GM23338 (cell line): Measurements from ENCODE around the gene PFKFB3. TPM values are rescaled to one million over a fixed set of nuclear protein-coding genes. Genes with fewer than 3 reads are reported as not detected.

Experiments used
- ATAC-seq: fragments of 200-7000 bp; cut with Tn5 transposase; 3 replicates; pipeline ENCODE4 v1.9.1; 2020
- DNase-seq: peaks from one replicate; pipeline ENCODE4 v3.0.0-alpha.2; 2015; ENCODE audit warnings: low spot score
- H2AFZ ChIP-seq: fragments of 200-600 bp; sonication (generic); 2 replicates; pipeline ENCODE4 v1.8.0; 2016; ENCODE audit warnings: antibody characterized with exemption, mild to moderate bottlenecking, moderate library complexity
- H3F3A ChIP-seq: fragments of 200-600 bp; sonication (generic); replicated peaks from 2 replicates; pipeline ENCODE4 v1.8.0; 2017; ENCODE audit warnings: antibody characterized with exemption, mixed run types, low read depth
- H3K27ac ChIP-seq: fragments of 200-600 bp; sonication (generic); 2 replicates; pipeline ENCODE4 v1.6.1; 2016; ENCODE audit warnings: low read depth
- H3K27me3 ChIP-seq: fragments of 200-600 bp; sonication (generic); 2 replicates; pipeline ENCODE4 v1.8.0; 2016; ENCODE audit warnings: mild to moderate bottlenecking, mixed run types, moderate library complexity; ENCODE audit not compliant: insufficient read depth
- H3K36me3 ChIP-seq: fragments of 200-600 bp; sonication (generic); 2 replicates; pipeline ENCODE4 v1.8.0; 2016; ENCODE audit warnings: mild to moderate bottlenecking; ENCODE audit not compliant: insufficient read depth
- H3K4me1 ChIP-seq: fragments of 200-600 bp; sonication (generic); 2 replicates; pipeline ENCODE4 v1.8.0; 2016; ENCODE audit warnings: mild to moderate bottlenecking, moderate library complexity; ENCODE audit not compliant: insufficient read depth
- H3K4me2 ChIP-seq: fragments of 200-600 bp; sonication (generic); 2 replicates; pipeline ENCODE4 v1.7.1; 2017; ENCODE audit warnings: mixed run types
- H3K4me3 ChIP-seq: fragments of 200-600 bp; sonication (generic); 2 replicates; pipeline ENCODE4 v1.6.1; 2016; ENCODE audit warnings: mixed run types
- H3K79me2 ChIP-seq: fragments of 200-600 bp; sonication (generic); replicated peaks from 2 replicates; pipeline ENCODE4 v1.8.0; 2017; ENCODE audit warnings: mild to moderate bottlenecking; ENCODE audit not compliant: insufficient read depth
- H3K9me2 ChIP-seq: fragments of 200-600 bp; sonication (generic); 2 replicates; pipeline ENCODE4 v1.8.0; 2017; ENCODE audit not compliant: insufficient read depth
- H4K20me1 ChIP-seq: fragments of 200-600 bp; sonication (generic); replicated peaks from 2 replicates; pipeline ENCODE4 v1.8.0; 2017; ENCODE audit warnings: mild to moderate bottlenecking; ENCODE audit not compliant: insufficient read depth
- H3K27ac Mint-ChIP-seq: 2 replicates; pipeline ENCODE4 v1.8.0; 2020; ENCODE audit warnings: inconsistent platforms, mild to moderate bottlenecking, moderate library complexity, mixed read lengths
- H3K27me3 Mint-ChIP-seq: 3 replicates; pipeline ENCODE4 v1.8.0; 2022; ENCODE audit warnings: low read depth, mild to moderate bottlenecking, moderate library complexity, mixed read lengths, inconsistent platforms; ENCODE audit not compliant: insufficient read depth, poor library complexity
- H3K36me3 Mint-ChIP-seq: 3 replicates; pipeline ENCODE4 v1.8.0; 2021; ENCODE audit warnings: low read depth, mild to moderate bottlenecking, inconsistent platforms, moderate library complexity, mixed read lengths
- H3K4me1 Mint-ChIP-seq: 3 replicates; pipeline ENCODE4 v1.8.0; 2020; ENCODE audit warnings: mild to moderate bottlenecking, inconsistent platforms, mixed read lengths
- H3K4me3 Mint-ChIP-seq: 3 replicates; pipeline ENCODE4 v1.8.0; 2021; ENCODE audit warnings: moderate library complexity, mild to moderate bottlenecking, inconsistent platforms, mixed read lengths
- H3K9me3 Mint-ChIP-seq: 3 replicates; pipeline ENCODE4 v1.8.0; 2020; ENCODE audit warnings: moderate library complexity, mild to moderate bottlenecking, inconsistent platforms, mixed read lengths
- CREB1 ChIP-seq: fragments of 250-450 bp; sonication (Bioruptor Pico); IDR thresholded peaks from 2 replicates; pipeline ENCODE4 v1.5.0; 2020; ENCODE audit warnings: low read depth, mild to moderate bottlenecking, moderate library complexity
- EZH2 ChIP-seq: fragments of 200-600 bp; sonication (generic); IDR thresholded peaks from one replicate; pipeline ENCODE4 v1.8.0; 2017; ENCODE audit warnings: antibody characterized with exemption, mild to moderate bottlenecking, low read depth; ENCODE audit not compliant: unreplicated experiment
- JUNB ChIP-seq: IDR thresholded peaks from one replicate; pipeline ENCODE4 v1.6.1; 2016; ENCODE audit warnings: antibody characterized with exemption; ENCODE audit not compliant: unreplicated experiment
- NANOG ChIP-seq: IDR thresholded peaks from 2 replicates; pipeline ENCODE4 v1.6.1; 2016; ENCODE audit warnings: antibody characterized with exemption, borderline replicate concordance
- STAT1 ChIP-seq: IDR thresholded peaks from one replicate; pipeline ENCODE4 v1.6.1; 2016; ENCODE audit warnings: antibody characterized with exemption; ENCODE audit not compliant: unreplicated experiment
- ZNF331 ChIP-seq: fragments of 250-450 bp; sonication (Bioruptor Pico); IDR thresholded peaks from 2 replicates; pipeline ENCODE4 v1.5.0; 2020; ENCODE audit warnings: low read depth, mild to moderate bottlenecking, moderate library complexity
- ZNF462 ChIP-seq: fragments of 250-450 bp; sonication (Bioruptor Pico); IDR thresholded peaks from 2 replicates; pipeline ENCODE4 v1.5.0; 2020; ENCODE audit warnings: mild to moderate bottlenecking, moderate library complexity
- polyA plus RNA-seq: library from polyadenylated mRNA; unstranded; fragments of >200 nt; fragmentation: Nextera tagmentation; extraction: Ambion mirVana; gene quantifications from 2 replicates; pipeline ENCODE4 v1.2.1, GENCODE V29; 2016
- total RNA-seq: library from RNA; depleted of rRNA; stranded (reverse); fragments of >200 nt; shearing (Covaris generic); gene quantifications from 2 replicates; pipeline ENCODE4 v1.2.3, GENCODE V29; 2014
- TF ChIP-seq, protein P1 (sequence below): IDR thresholded peaks from 2 replicates; pipeline ENCODE4 v1.6.1; 2016; ENCODE audit warnings: antibody characterized with exemption
- TF ChIP-seq, protein P2 (sequence below), 2 experiments: fragments of 200-600 bp in 1 of 2; sonication (generic) in 1 of 2; conservative IDR thresholded peaks; 2 replicates each; pipeline versions ENCODE4 v1.5.1 to v1.6.1; 2016 to 2017; ENCODE audit warnings: antibody characterized with exemption in 2 of 2, low read depth in 2 of 2, mild to moderate bottlenecking in 2 of 2, moderate library complexity in 1 of 2

PFKFB3 gene
- total and polyA plus RNA-seq, 2 experiments from 2014 or later, result 9.5 to 26.8 TPM

GRCh38 chr10:6198171-6198570 lies 4.6 kb upstream of the PFKFB3 start (continued):
- TF ChIP-seq, protein P1, sequence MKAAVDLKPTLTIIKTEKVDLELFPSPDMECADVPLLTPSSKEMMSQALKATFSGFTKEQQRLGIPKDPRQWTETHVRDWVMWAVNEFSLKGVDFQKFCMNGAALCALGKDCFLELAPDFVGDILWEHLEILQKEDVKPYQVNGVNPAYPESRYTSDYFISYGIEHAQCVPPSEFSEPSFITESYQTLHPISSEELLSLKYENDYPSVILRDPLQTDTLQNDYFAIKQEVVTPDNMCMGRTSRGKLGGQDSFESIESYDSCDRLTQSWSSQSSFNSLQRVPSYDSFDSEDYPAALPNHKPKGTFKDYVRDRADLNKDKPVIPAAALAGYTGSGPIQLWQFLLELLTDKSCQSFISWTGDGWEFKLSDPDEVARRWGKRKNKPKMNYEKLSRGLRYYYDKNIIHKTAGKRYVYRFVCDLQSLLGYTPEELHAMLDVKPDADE, result no peak

DNA sequence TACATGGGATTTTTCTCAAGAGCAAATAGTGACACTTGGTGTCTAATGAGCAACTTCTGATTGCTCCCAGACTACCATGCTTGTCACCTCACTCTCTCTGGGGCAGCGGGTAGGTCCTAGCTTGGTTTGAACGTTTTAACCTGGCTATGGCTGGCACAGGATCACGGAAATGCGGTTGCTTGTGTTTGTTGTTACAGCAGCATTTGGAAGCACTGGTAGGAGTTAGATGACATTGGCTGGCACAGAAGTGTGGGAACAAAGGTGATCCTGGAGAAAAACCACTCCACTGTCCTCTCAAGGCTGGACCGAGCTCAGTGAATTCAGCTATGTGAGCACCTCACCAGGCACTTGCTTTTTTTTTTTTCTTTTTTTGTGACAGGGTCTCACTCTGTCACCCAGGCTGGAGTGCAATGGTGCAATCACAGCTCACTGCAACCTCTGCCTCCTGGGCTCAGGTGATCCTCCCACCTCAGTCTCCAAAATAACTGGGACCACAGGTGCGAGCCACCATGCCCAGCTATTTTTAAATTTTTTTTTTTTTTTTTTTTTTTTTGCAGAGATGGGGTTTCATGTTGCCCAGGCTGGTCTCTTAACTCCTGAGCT lies 3.5 kb upstream of the PFKFB3 start:
- H4K20me1 ChIP-seq, result peaks cover 27% of the 10 kb centered on the region
- H3K9me3 Mint-ChIP-seq, result peaks cover 5% of the 10 kb centered on the region
- H3K4me1 ChIP-seq, result no peaks in the 10 kb centered on the region
- TF ChIP-seq ZNF462 (no peak), STAT1 (no peak), CREB1 (no peak), NANOG (no peak), EZH2 (no peak), JUNB (no peak), ZNF331 (CRISPR knock-in tag) (no peak)
- TF ChIP-seq, protein P2, sequence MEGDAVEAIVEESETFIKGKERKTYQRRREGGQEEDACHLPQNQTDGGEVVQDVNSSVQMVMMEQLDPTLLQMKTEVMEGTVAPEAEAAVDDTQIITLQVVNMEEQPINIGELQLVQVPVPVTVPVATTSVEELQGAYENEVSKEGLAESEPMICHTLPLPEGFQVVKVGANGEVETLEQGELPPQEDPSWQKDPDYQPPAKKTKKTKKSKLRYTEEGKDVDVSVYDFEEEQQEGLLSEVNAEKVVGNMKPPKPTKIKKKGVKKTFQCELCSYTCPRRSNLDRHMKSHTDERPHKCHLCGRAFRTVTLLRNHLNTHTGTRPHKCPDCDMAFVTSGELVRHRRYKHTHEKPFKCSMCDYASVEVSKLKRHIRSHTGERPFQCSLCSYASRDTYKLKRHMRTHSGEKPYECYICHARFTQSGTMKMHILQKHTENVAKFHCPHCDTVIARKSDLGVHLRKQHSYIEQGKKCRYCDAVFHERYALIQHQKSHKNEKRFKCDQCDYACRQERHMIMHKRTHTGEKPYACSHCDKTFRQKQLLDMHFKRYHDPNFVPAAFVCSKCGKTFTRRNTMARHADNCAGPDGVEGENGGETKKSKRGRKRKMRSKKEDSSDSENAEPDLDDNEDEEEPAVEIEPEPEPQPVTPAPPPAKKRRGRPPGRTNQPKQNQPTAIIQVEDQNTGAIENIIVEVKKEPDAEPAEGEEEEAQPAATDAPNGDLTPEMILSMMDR (conservative IDR thresholded peaks at IDR 0.05; ENCODE audit: low read depth in 2 of 2), result no peak
- no peak overlapping the region for H3K4me2 ChIP-seq
- H3K27me3 ChIP-seq, result peaks cover 57% of the 10 kb centered on the region
- no peaks in the 10 kb centered on the region for H3K9me2 ChIP-seq
- no peaks in the 10 kb centered on the region; the same call in 1 of the 2 replicates for H3F3A ChIP-seq
- no peak overlapping the region for H3K4me3 Mint-ChIP-seq
- H3K27ac ChIP-seq, result no peak overlapping the region
- ATAC-seq (no peak), DNase-seq (no peak)
- H3K27ac Mint-ChIP-seq, result no peak overlapping the region
- H3K79me2 ChIP-seq, result peaks cover 4% of the 10 kb centered on the region
- no peak overlapping the region for H2AFZ ChIP-seq
- peaks cover 9% of the 10 kb centered on the region for H3K4me1 Mint-ChIP-seq
- H3K4me3 ChIP-seq, result no peak overlapping the region
- no peaks in the 10 kb centered on the region for H3K36me3 ChIP-seq
- peaks cover 3% of the 10 kb centered on the region; the same call in 1 of the 3 replicates for H3K36me3 Mint-ChIP-seq
- H3K27me3 Mint-ChIP-seq, result peaks cover 49% of the 10 kb centered on the region
